ENCODE results near the gene SCUBE1.
A peak's percentile ranks its signal among the peaks of the same experiment; 100 is the strongest.

SCUBE1 gene

GRCh38 chr22:43343262-43343669, at the start of gene SCUBE1:
Gene SCUBE1, minus strand, starts transcription at chr22:43343372. Its CDS starts 111 bp downstream, at chr22:43343261.
- peak; percentile 44 for DNase-seq

GRCh38 chr22:43392385-43392989, 49.3 kb upstream of the SCUBE1 start:
- no peak for DNase-seq

- no peak for DNase-seq
These were observed 48.1 kb upstream of the SCUBE1 start for GRCh38 chr22:43391306-43391705.

- no peak for DNase-seq
These were observed 47.7 kb upstream of the SCUBE1 start for GRCh38 chr22:43390872-43391271.

GRCh38 chr22:43390166-43390565, 47.0 kb upstream of the SCUBE1 start:
- DNase-seq = no peak

GRCh38 chr22:43389227-43389836, 46.2 kb upstream of the SCUBE1 start:
- no peak for DNase-seq

GRCh38 chr22:43388420-43388851, 45.3 kb upstream of the SCUBE1 start:
- DNase-seq = peak; percentile 69

GRCh38 chr22:43387815-43388214, 44.6 kb upstream of the SCUBE1 start:
- no peak for DNase-seq

- DNase-seq = peak; percentile 72
These were observed 42.8 kb upstream of the SCUBE1 start for GRCh38 chr22:43385770-43386641.

- DNase-seq = no peak
These were observed 41.7 kb upstream of the SCUBE1 start for GRCh38 chr22:43384863-43385262.

- DNase-seq = peak; percentile 34
These were observed 38.5 kb upstream of the SCUBE1 start for GRCh38 chr22:43381693-43382092.

- peak; percentile 2 for DNase-seq
These were observed 34.9 kb upstream of the SCUBE1 start for GRCh38 chr22:43377896-43378704.

GRCh38 chr22:43377548-43377895, 34.4 kb upstream of the SCUBE1 start:
- no peak for DNase-seq

GRCh38 chr22:43376765-43377547, 33.8 kb upstream of the SCUBE1 start:
- DNase-seq = peak; percentile 51

- DNase-seq = no peak
These were observed 32.8 kb upstream of the SCUBE1 start for GRCh38 chr22:43375951-43376455.

- DNase-seq = no peak
These were observed 26.9 kb upstream of the SCUBE1 start for GRCh38 chr22:43370036-43370435.

- DNase-seq = no peak
These were observed 22.7 kb upstream of the SCUBE1 start for GRCh38 chr22:43365715-43366440.

- no peak for DNase-seq
These were observed 20.9 kb upstream of the SCUBE1 start for GRCh38 chr22:43364169-43364435.

GRCh38 chr22:43363315-43364168, 20.4 kb upstream of the SCUBE1 start:
- no peak for DNase-seq

- no peak for DNase-seq
These were observed 17.4 kb upstream of the SCUBE1 start for GRCh38 chr22:43360576-43360975.

GRCh38 chr22:43356881-43357280, 13.7 kb upstream of the SCUBE1 start:
- no peak for DNase-seq

All from CD4-positive, alpha-beta T cell treated with Interleukin-17A for 1 hour (primary cell).